Vagina (tissue), 2 donors: ENCODE data around the gene POLA2. TPM values are rescaled to one million over a fixed set of nuclear protein-coding genes. Genes with fewer than 3 reads are reported as not detected.
A peak's percentile ranks its signal among the peaks of the same experiment; 100 is the strongest.

Experiments
- DNase-seq, 2 donors: peaks; one replicate each; pipeline ENCODE4 v3.0.0-alpha.2; 2017; ENCODE audit errors: extremely low spot score in 2 of 2
- H3K27ac ChIP-seq: fragments of 200-600 bp; sonication (generic); one replicate; pipeline ENCODE4 v1.5.1; 2019
- H3K27me3 ChIP-seq: fragments of 200-600 bp; sonication (generic); one replicate; pipeline ENCODE4 v1.5.1; 2019
- H3K36me3 ChIP-seq, 2 donors: fragments of 200-600 bp; sonication (generic); one replicate each; pipeline ENCODE4 v1.5.1; 2017 to 2019
- H3K4me1 ChIP-seq: fragments of 200-600 bp; sonication (generic); one replicate; pipeline ENCODE4 v1.5.1; 2019
- H3K4me3 ChIP-seq, 2 donors: fragments of 200-600 bp; sonication (generic); 1 replicate in 1 of 2; 2 replicates in 1 of 2; pipeline ENCODE4 v1.5.1; 2016 to 2019
- H3K9me3 ChIP-seq: fragments of 200-600 bp; sonication (generic); one replicate; pipeline ENCODE4 v1.5.1; 2019
- CTCF ChIP-seq, 3 experiments: fragments of 450-650 bp in 2 of 3; fragments of 200-600 bp in 1 of 3; sonication (generic) in 1 of 3; IDR thresholded peaks; one replicate each; pipeline ENCODE4 v1.5.1; 2017 to 2019; ENCODE audit warnings: antibody characterized with exemption in 3 of 3, mild to moderate bottlenecking in 2 of 3, moderate library complexity in 2 of 3
- POLR2A ChIP-seq, 2 donors: fragments of 450-650 bp; IDR thresholded peaks; one replicate each; pipeline ENCODE4 v1.6.1; 2017; ENCODE audit warnings: antibody characterized with exemption in 2 of 2, mild to moderate bottlenecking in 2 of 2, moderate library complexity in 2 of 2
- POLR2AphosphoS5 ChIP-seq, 2 donors: sonication (generic); formaldehyde crosslinking; IDR thresholded peaks; one replicate each; pipeline ENCODE4 v1.9.0; 2017; ENCODE audit warnings: antibody characterized with exemption in 2 of 2, mild to moderate bottlenecking in 2 of 2, low read depth in 1 of 2; ENCODE audit not compliant: insufficient read depth in 1 of 2
- intact Hi-C: fragments of 100-400 bp; cut with DNase I; formaldehyde crosslinking; loops from one replicate; pipeline ENCODE4 v1.15.1; 2023
- total RNA-seq: library from RNA; depleted of rRNA; stranded (reverse); fragments of >200 nt; gene quantifications from one replicate; pipeline ENCODE4 v1.2.3, GENCODE V29; 2016

Gene POLA2
- total RNA-seq, 1 donor from 2014 or later, result 9.6 TPM

- no peak for DNase-seq
- no peaks in the 10 kb centered on the region for H3K36me3 ChIP-seq
- H3K4me1 ChIP-seq, result no peaks in the 10 kb centered on the region
- H3K4me3 ChIP-seq, result no peak overlapping the region
- no peaks in the 10 kb centered on the region for H3K9me3 ChIP-seq
- H3K27me3 ChIP-seq, result no peaks in the 10 kb centered on the region
- intact Hi-C loops, result no loop called here
- TF ChIP-seq POLR2A (IDR thresholded peaks at IDR 0.05) (no peak), POLR2AphosphoS5 (IDR thresholded peaks at IDR 0.05; ENCODE audit: insufficient read depth in 1 of 2, low read depth in 1 of 2) (no peak), CTCF (IDR thresholded peaks at IDR 0.05) (no peak)
- no peak overlapping the region for H3K27ac ChIP-seq
These were observed 7.0 kb upstream of the POLA2 start for GRCh38 chr11:65254724-65255123.

- Histone ChIP-seq H3K27ac (no peak overlapping the region), H3K4me3 (no peak overlapping the region), H3K36me3 (no peaks in the 10 kb centered on the region), H3K4me1 (peaks cover 20% of the 10 kb centered on the region), H3K27me3 (no peaks in the 10 kb centered on the region), H3K9me3 (no peaks in the 10 kb centered on the region)
- intact Hi-C loops, result no loop called here
- TF ChIP-seq POLR2A (IDR thresholded peaks at IDR 0.05) (no peak), POLR2AphosphoS5 (IDR thresholded peaks at IDR 0.05; ENCODE audit: insufficient read depth in 1 of 2, low read depth in 1 of 2) (no peak), CTCF (IDR thresholded peaks at IDR 0.05) (no peak)
- no peak for DNase-seq
These were observed 2.8 kb upstream of the POLA2 start for GRCh38 chr11:65258988-65259387.

- no peaks in the 10 kb centered on the region for H3K27me3 ChIP-seq
- no peak overlapping the region for H3K27ac ChIP-seq
- intact Hi-C loops, result no loop called here
- TF ChIP-seq CTCF (IDR thresholded peaks at IDR 0.05) (no peak), POLR2AphosphoS5 (IDR thresholded peaks at IDR 0.05; ENCODE audit: insufficient read depth in 1 of 2, low read depth in 1 of 2) (no peak), POLR2A (IDR thresholded peaks at IDR 0.05) (no peak)
- no peaks in the 10 kb centered on the region for H3K9me3 ChIP-seq
- DNase-seq, result no peak
- H3K4me1 ChIP-seq, result peaks cover 20% of the 10 kb centered on the region
- H3K4me3 ChIP-seq, result no peak overlapping the region
- H3K36me3 ChIP-seq, result no peaks in the 10 kb centered on the region
These were observed 1.5 kb upstream of the POLA2 start for GRCh38 chr11:65260302-65260701.

GRCh38 chr11:65260756-65261590 is 789 bp upstream of the POLA2 start:
- no peaks in the 10 kb centered on the region for H3K27me3 ChIP-seq
- intact Hi-C loops, result no loop called here
- H3K4me3 ChIP-seq, result peak overlapping the region; percentile 51 to 59

More at GRCh38 chr11:65260756-65261590, 789 bp upstream of the POLA2 start:
- peaks cover 20% of the 10 kb centered on the region for H3K4me1 ChIP-seq
- no peaks in the 10 kb centered on the region for H3K9me3 ChIP-seq
- no peak for DNase-seq
- TF ChIP-seq POLR2AphosphoS5 (IDR thresholded peaks at IDR 0.05; ENCODE audit: insufficient read depth in 1 of 2, low read depth in 1 of 2), result no peak
- TF ChIP-seq POLR2A (IDR thresholded peaks at IDR 0.05), result no peak
- no peak for TF ChIP-seq CTCF (IDR thresholded peaks at IDR 0.05)
- H3K27ac ChIP-seq, result peak overlapping the region; percentile 91
- no peaks in the 10 kb centered on the region for H3K36me3 ChIP-seq
